SH-SY5Y (cell line): ENCODE results near the gene VAV3.

ENCODE experiments used
- GATA2 ChIP-seq: IDR thresholded peaks from 2 replicates; pipeline ENCODE4 v1.6.1; 2011; ENCODE audit warnings: mild to moderate bottlenecking, low read depth, low read length
- GATA3 ChIP-seq: IDR thresholded peaks from 2 replicates; pipeline ENCODE4 v1.6.1; 2011; ENCODE audit warnings: low read depth, mild to moderate bottlenecking, low read length, moderate library complexity

DNA sequence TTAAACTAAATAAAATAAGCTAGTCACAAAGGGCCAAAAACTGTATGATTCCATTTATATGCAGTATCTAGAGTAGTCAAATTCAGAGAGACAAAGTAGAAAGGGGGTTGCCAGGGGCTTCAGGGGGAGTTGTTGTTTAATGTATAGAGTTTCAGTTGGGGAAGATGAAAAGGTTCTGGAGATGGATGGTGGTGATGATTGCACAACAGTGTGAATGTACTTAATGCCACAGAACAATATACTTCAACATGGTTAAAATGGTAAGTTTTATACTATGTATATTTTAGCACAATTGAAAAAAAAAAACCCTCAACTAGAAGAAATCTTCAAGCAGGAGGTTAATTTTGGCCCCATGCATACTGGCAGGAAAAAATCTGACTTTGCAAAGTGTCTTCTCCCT lies 24.3 kb downstream of the VAV3 start:
- no peak for TF ChIP-seq GATA3
- TF ChIP-seq GATA2, result no peak
